ENCODE measurements around the gene PSTPIP1.

Gene PSTPIP1

GRCh38 chr15:77032647-77033416 is 37.9 kb downstream of the PSTPIP1 start:
- H3K4me3 ChIP-seq (ENCODE audit: low read length, poor library complexity, severe bottlenecking) = no peak overlapping the region
- no peak overlapping the region for H3K9ac ChIP-seq (ENCODE audit: low read depth, low read length, poor library complexity, severe bottlenecking)

GRCh38 chr15:77033417-77033728 is 38.4 kb downstream of the PSTPIP1 start:
- TF ChIP-seq, protein P1, sequence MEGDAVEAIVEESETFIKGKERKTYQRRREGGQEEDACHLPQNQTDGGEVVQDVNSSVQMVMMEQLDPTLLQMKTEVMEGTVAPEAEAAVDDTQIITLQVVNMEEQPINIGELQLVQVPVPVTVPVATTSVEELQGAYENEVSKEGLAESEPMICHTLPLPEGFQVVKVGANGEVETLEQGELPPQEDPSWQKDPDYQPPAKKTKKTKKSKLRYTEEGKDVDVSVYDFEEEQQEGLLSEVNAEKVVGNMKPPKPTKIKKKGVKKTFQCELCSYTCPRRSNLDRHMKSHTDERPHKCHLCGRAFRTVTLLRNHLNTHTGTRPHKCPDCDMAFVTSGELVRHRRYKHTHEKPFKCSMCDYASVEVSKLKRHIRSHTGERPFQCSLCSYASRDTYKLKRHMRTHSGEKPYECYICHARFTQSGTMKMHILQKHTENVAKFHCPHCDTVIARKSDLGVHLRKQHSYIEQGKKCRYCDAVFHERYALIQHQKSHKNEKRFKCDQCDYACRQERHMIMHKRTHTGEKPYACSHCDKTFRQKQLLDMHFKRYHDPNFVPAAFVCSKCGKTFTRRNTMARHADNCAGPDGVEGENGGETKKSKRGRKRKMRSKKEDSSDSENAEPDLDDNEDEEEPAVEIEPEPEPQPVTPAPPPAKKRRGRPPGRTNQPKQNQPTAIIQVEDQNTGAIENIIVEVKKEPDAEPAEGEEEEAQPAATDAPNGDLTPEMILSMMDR (conservative IDR thresholded peaks at IDR 0.05; ENCODE audit: low read length) = no peak
- TF ChIP-seq EZH2phosphoT487 (IDR thresholded peaks at IDR 0.05; ENCODE audit: borderline replicate concordance) = no peak
- H3K9me3 ChIP-seq (ENCODE audit: insufficient read depth, low read depth, low read length) = no peaks in the 10 kb centered on the region
- no peak overlapping the region for H2AFZ ChIP-seq (ENCODE audit: low read length)
- H4K20me1 ChIP-seq (ENCODE audit: insufficient read depth, low read length, poor library complexity, severe bottlenecking) = no peaks in the 10 kb centered on the region
- peaks cover 5% of the 10 kb centered on the region for H3K4me1 ChIP-seq (ENCODE audit: insufficient read depth, low read length, poor library complexity, severe bottlenecking)
- no peak overlapping the region for H3K4me3 ChIP-seq (ENCODE audit: low read length, poor library complexity, severe bottlenecking)
- peaks cover 3% of the 10 kb centered on the region; the same call in 1 of the 2 replicates for H3K36me3 ChIP-seq (ENCODE audit: insufficient read depth, low read length)
- no peak overlapping the region for H3K4me2 ChIP-seq (ENCODE audit: low read depth, low read length, poor library complexity, severe bottlenecking)
- no peaks in the 10 kb centered on the region for H3K9me2 ChIP-seq (replicated peaks; ENCODE audit: low read depth, low read length)
- no peak overlapping the region for H3K9ac ChIP-seq (ENCODE audit: low read depth, low read length, poor library complexity, severe bottlenecking)
- H3K27me3 ChIP-seq (ENCODE audit: insufficient read depth, low read length, poor library complexity, severe bottlenecking) = no peaks in the 10 kb centered on the region
- H3F3A ChIP-seq (ENCODE audit: low read depth) = no peaks in the 10 kb centered on the region
- H3K79me2 ChIP-seq (ENCODE audit: insufficient read depth, low read length) = no peaks in the 10 kb centered on the region

More at GRCh38 chr15:77032647-77033416, 37.9 kb downstream of the PSTPIP1 start:
- H4K20me1 ChIP-seq (ENCODE audit: insufficient read depth, low read length, poor library complexity, severe bottlenecking) = no peaks in the 10 kb centered on the region
- H2AFZ ChIP-seq (ENCODE audit: low read length) = no peak overlapping the region
- no peak overlapping the region for H3K4me2 ChIP-seq (ENCODE audit: low read depth, low read length, poor library complexity, severe bottlenecking)
- H3K36me3 ChIP-seq (ENCODE audit: insufficient read depth, low read length) = peaks cover 3% of the 10 kb centered on the region; the same call in 1 of the 2 replicates
- H3K27me3 ChIP-seq (ENCODE audit: insufficient read depth, low read length, poor library complexity, severe bottlenecking) = no peaks in the 10 kb centered on the region
- H3K9me2 ChIP-seq (replicated peaks; ENCODE audit: low read depth, low read length) = no peaks in the 10 kb centered on the region
- peaks cover 5% of the 10 kb centered on the region for H3K4me1 ChIP-seq (ENCODE audit: insufficient read depth, low read length, poor library complexity, severe bottlenecking)
- H3F3A ChIP-seq (ENCODE audit: low read depth) = no peaks in the 10 kb centered on the region
- H3K9me3 ChIP-seq (ENCODE audit: insufficient read depth, low read depth, low read length) = no peaks in the 10 kb centered on the region
- no peak for TF ChIP-seq EZH2phosphoT487 (IDR thresholded peaks at IDR 0.05; ENCODE audit: borderline replicate concordance)
- TF ChIP-seq, protein P1 (conservative IDR thresholded peaks at IDR 0.05; ENCODE audit: low read length) = no peak
- no peaks in the 10 kb centered on the region for H3K79me2 ChIP-seq (ENCODE audit: insufficient read depth, low read length)

GRCh38 chr15:77033729-77034671 is 39.1 kb downstream of the PSTPIP1 start:
- H3K27me3 ChIP-seq (ENCODE audit: insufficient read depth, low read length, poor library complexity, severe bottlenecking) = no peaks in the 10 kb centered on the region
- no peaks in the 10 kb centered on the region for H4K20me1 ChIP-seq (ENCODE audit: insufficient read depth, low read length, poor library complexity, severe bottlenecking)
- TF ChIP-seq EZH2phosphoT487 (IDR thresholded peaks at IDR 0.05; ENCODE audit: borderline replicate concordance) = no peak
- TF ChIP-seq, protein P1 (conservative IDR thresholded peaks at IDR 0.05; ENCODE audit: low read length) = no peak
- peaks cover 5% of the 10 kb centered on the region for H3K4me1 ChIP-seq (ENCODE audit: insufficient read depth, low read length, poor library complexity, severe bottlenecking)
- H3K4me3 ChIP-seq (ENCODE audit: low read length, poor library complexity, severe bottlenecking) = no peak overlapping the region
- no peaks in the 10 kb centered on the region for H3K9me2 ChIP-seq (replicated peaks; ENCODE audit: low read depth, low read length)
- no peak overlapping the region for H3K9ac ChIP-seq (ENCODE audit: low read depth, low read length, poor library complexity, severe bottlenecking)
- H2AFZ ChIP-seq (ENCODE audit: low read length) = no peak overlapping the region
- H3K9me3 ChIP-seq (ENCODE audit: insufficient read depth, low read depth, low read length) = no peaks in the 10 kb centered on the region
- H3K79me2 ChIP-seq (ENCODE audit: insufficient read depth, low read length) = no peaks in the 10 kb centered on the region
- no peaks in the 10 kb centered on the region for H3F3A ChIP-seq (ENCODE audit: low read depth)
- no peak overlapping the region for H3K4me2 ChIP-seq (ENCODE audit: low read depth, low read length, poor library complexity, severe bottlenecking)
- H3K36me3 ChIP-seq (ENCODE audit: insufficient read depth, low read length) = peaks cover 3% of the 10 kb centered on the region; the same call in 1 of the 2 replicates
